Aorta (tissue), 5 donors: ENCODE results near the gene HSPA2. TPM values are rescaled to one million over a fixed set of nuclear protein-coding genes. Genes with fewer than 3 reads are reported as not detected.

Source experiments
- ATAC-seq: fragments of 200-7000 bp; cut with Tn5 transposase; one replicate; pipeline ENCODE4 v1.9.1; 2022; ENCODE audit warnings: moderate library complexity; ENCODE audit not compliant: low FRiP score
- DNase-seq, 2 donors: peaks; one replicate each; pipeline ENCODE4 v3.0.0-alpha.2; 2020
- H3K27ac ChIP-seq, 2 donors: one replicate each; pipeline ENCODE4 v1.5.1; 2013; ENCODE audit warnings: low read length in 2 of 2, mild to moderate bottlenecking in 2 of 2, moderate library complexity in 2 of 2, control low read depth in 1 of 2, inconsistent platforms in 1 of 2, low read depth in 1 of 2
- H3K27me3 ChIP-seq, 2 donors: one replicate each; pipeline ENCODE4 v1.6.1; 2013; ENCODE audit warnings: control low read depth in 1 of 2, low read length in 1 of 2, mild to moderate bottlenecking in 1 of 2, moderate library complexity in 1 of 2; ENCODE audit not compliant: insufficient read depth in 2 of 2, control insufficient read depth in 1 of 2
- H3K36me3 ChIP-seq, 2 donors: one replicate each; pipeline ENCODE4 v1.6.1; 2013; ENCODE audit warnings: control low read depth in 1 of 2, low read length in 1 of 2, mild to moderate bottlenecking in 1 of 2; ENCODE audit not compliant: insufficient read depth in 2 of 2, control insufficient read depth in 1 of 2
- H3K4me1 ChIP-seq, 2 donors: one replicate each; pipeline ENCODE4 v1.6.1; 2013; ENCODE audit warnings: low read length in 2 of 2, control low read depth in 1 of 2, mild to moderate bottlenecking in 1 of 2, moderate library complexity in 1 of 2; ENCODE audit not compliant: insufficient read depth in 2 of 2, control insufficient read depth in 1 of 2
- H3K4me3 ChIP-seq, 2 donors: one replicate each; pipeline ENCODE4 v1.5.1; 2013; ENCODE audit warnings: low read length in 2 of 2, control low read depth in 1 of 2, mild to moderate bottlenecking in 1 of 2
- H3K9me3 ChIP-seq: one replicate; pipeline ENCODE4 v1.6.1; 2013; ENCODE audit warnings: mild to moderate bottlenecking, low read length; ENCODE audit not compliant: control insufficient read depth
- WGBS, 2 donors: extraction: QIAGEN DNeasy Blood & Tissue Kit; methylation state at CpG; one replicate each; pipeline ENCODE4 v1.1.7; 2013; 5-methylcytosine and 5-hydroxymethylcytosine counted together
- intact Hi-C, 2 donors: fragments of 100-400 bp; cut with DNase I; formaldehyde crosslinking; loops; one replicate each; pipeline versions ENCODE4 v1.14.2 to v1.15.0; 2022
- polyA plus RNA-seq, 2 donors: library from polyadenylated mRNA; stranded (reverse); fragments of 200-250 nt; gene quantifications; one replicate each; pipeline ENCODE4 v1.2.3, GENCODE V29; 2013
- total RNA-seq, 2 donors: library from RNA; stranded (reverse); fragmentation: NEBNext Ultra II Directional; extraction: Animal tissue kit (Norgen Biotek cat#: 25700); gene quantifications; one replicate each; pipeline ENCODE4 v1.2.1, GENCODE V29; 2021
- donor health status: healthy with polysubstance abuse.
- donor health status: Bipolar disorder and iron deficiency.
- donor health status: DM: no; HTN: no; CAD: no.
- donor health status: DM: no; HTN: no; CAD: no.
- donor health status: DM: yes; HTN: yes; CAD: no.

The HSPA2 gene
- total and polyA plus RNA-seq, 4 donors: 6.6 to 41.4 (median 23.0) TPM

DNA sequence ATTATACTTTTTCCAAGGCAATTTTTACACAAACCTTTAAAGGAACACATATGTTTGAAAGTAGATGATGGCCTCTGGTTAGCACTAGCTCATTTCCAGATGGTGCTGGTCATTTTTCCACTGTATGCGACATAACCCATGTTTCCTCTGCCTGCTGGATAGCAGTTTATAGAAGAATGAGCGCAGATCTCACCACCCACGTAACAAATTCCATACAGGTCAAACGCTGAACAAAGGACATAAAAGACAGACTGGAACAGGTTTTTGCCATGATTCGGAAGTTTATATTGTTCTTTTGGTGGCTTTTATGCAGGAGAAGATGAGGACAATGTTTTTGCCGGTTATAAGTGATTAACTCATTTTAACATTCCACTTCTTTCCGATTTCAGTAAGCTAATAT is 39.9 kb downstream of the HSPA2 start:
- DNase-seq: no peak
- H3K27ac ChIP-seq: no peak overlapping the region
- 82 to 84% methylated on average over 7 of the region's 7 CpGs for WGBS, 2 donors
- no peaks in the 10 kb centered on the region for H3K36me3 ChIP-seq
- no peak for ATAC-seq
- no peaks in the 10 kb centered on the region for H3K4me1 ChIP-seq
- no peaks in the 10 kb centered on the region for H3K9me3 ChIP-seq
- no peak overlapping the region for H3K4me3 ChIP-seq
- intact Hi-C loops: no loop called here
- H3K27me3 ChIP-seq: no peaks in the 10 kb centered on the region

GRCh38 chr14:64581363-64581762 is 40.8 kb downstream of the HSPA2 start:
- Histone ChIP-seq H3K4me3 (no peak overlapping the region), H3K36me3 (no peaks in the 10 kb centered on the region), H3K4me1 (no peaks in the 10 kb centered on the region), H3K27ac (no peak overlapping the region), H3K9me3 (no peaks in the 10 kb centered on the region), H3K27me3 (no peaks in the 10 kb centered on the region)
- WGBS, 2 donors: 82 to 83% methylated on average over 2 of the region's 2 CpGs
- ATAC-seq (no peak), DNase-seq (no peak)
- intact Hi-C loops: no loop called here

DNA sequence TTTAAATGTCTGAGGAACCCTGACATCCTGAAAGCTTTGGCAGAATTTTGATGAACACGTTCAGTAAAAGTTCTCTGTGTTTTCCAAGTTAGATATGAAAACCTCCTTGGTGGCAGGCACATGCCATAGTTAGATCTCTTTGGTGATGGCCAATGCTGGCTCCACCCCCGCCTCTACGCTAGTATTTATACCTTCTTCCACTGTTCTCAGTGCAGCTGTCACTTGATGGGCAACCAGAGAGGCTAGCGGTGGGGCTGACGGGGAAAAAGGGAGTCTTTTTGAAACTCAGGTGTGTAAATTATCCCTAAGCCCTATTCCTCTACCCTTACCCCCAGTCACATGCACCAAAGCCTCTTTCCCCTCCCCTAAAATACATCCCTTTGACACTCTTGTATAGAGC is 41.3 kb downstream of the HSPA2 start:
- ATAC-seq (no peak), DNase-seq (no peak)
- 72 to 85% methylated on average over 5 of the region's 5 CpGs for WGBS, 2 donors
- Histone ChIP-seq H3K4me3 (no peak overlapping the region), H3K36me3 (no peaks in the 10 kb centered on the region), H3K4me1 (no peaks in the 10 kb centered on the region), H3K27me3 (no peaks in the 10 kb centered on the region), H3K9me3 (no peaks in the 10 kb centered on the region), H3K27ac (no peak overlapping the region)
- intact Hi-C loops: no loop called here

- H3K9me3 ChIP-seq: no peaks in the 10 kb centered on the region
- intact Hi-C loops: no loop called here
- H3K4me1 ChIP-seq: no peaks in the 10 kb centered on the region
- H3K4me3 ChIP-seq: no peak overlapping the region
- no peaks in the 10 kb centered on the region for H3K27me3 ChIP-seq
- DNase-seq: no peak
- H3K27ac ChIP-seq: no peak overlapping the region
- WGBS, 2 donors: 97 to 98% methylated on average over 1 of the region's 1 CpG
- no peaks in the 10 kb centered on the region for H3K36me3 ChIP-seq
- no peak for ATAC-seq
Measured at GRCh38 chr14:64584190-64584589, 43.6 kb downstream of the HSPA2 start.

DNA sequence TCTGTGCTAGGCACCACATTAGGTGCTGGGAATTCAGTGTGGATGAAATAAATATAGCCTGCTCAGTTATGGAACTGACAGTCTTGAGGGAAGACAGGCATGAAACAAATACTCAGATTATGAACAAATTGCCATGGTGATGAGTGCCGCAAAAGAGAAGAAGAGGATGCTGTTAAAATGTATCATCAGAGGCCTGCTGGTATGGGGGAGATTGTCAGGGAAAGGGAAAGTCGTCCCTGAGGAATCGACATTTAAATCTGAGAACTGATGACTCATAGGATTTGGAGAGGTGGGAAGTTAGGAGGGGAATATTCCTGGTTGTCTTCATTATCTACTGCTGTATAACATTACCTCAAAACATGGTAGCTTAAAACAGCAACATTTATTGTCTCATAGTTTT is 51.3 kb downstream of the HSPA2 start:
- 94 to 97% methylated on average over 3 of the region's 3 CpGs for WGBS, 2 donors
- no peaks in the 10 kb centered on the region for H3K4me1 ChIP-seq

More for the DNA sequence above, 51.3 kb downstream of the HSPA2 start:
- no peak for DNase-seq
- Histone ChIP-seq H3K27me3 (peaks cover 0 to 1% of the 10 kb centered on the region in 2 donors), H3K4me3 (no peak overlapping the region), H3K36me3 (no peaks in the 10 kb centered on the region), H3K9me3 (no peaks in the 10 kb centered on the region), H3K27ac (no peak overlapping the region)
- intact Hi-C loops: no loop called here
- no peak for ATAC-seq

Other genes with a start within 250 kb of the HSPA2 start
- gene ESR2, start 246.4 kb upstream of the HSPA2 start, total RNA-seq: under 1 TPM; 0.10 to 0.27 TPM
- not detected for gene ESR2, start 246.4 kb upstream of the HSPA2 start, polyA plus RNA-seq
- gene MTHFD1, start 152.4 kb upstream of the HSPA2 start, total RNA-seq: 10 to 100 TPM; 39.4 to 44.6 TPM
- 10 to 100 TPM; 12.0 to 28.9 TPM for gene MTHFD1, start 152.4 kb upstream of the HSPA2 start, polyA plus RNA-seq
- 1 to 10 TPM; 2.8 to 2.9 TPM for gene AKAP5, start 75.2 kb upstream of the HSPA2 start, total RNA-seq
- 1 to 10 TPM; 1.1 to 1.4 TPM for gene AKAP5, start 75.2 kb upstream of the HSPA2 start, polyA plus RNA-seq
- gene ZBTB25, start 36.9 kb upstream of the HSPA2 start, total RNA-seq: 10 to 100 TPM; 17.2 to 25.4 TPM
- 1 to 10 TPM in 1 of 2 donors, under 1 TPM in 1; 0.38 to 7.2 TPM for gene ZBTB25, start 36.9 kb upstream of the HSPA2 start, polyA plus RNA-seq
- gene ZBTB1, start 36.0 kb upstream of the HSPA2 start, total RNA-seq: 10 to 100 TPM; 33.8 to 63.8 TPM
- 10 to 100 TPM; 14.0 to 20.9 TPM for gene ZBTB1, start 36.0 kb upstream of the HSPA2 start, polyA plus RNA-seq
- gene PPP1R36, start 9.2 kb downstream of the HSPA2 start, total RNA-seq: 1 to 10 TPM in 1 of 2 donors, under 1 TPM in 1; 0.42 to 1.0 TPM
- 1 to 10 TPM; 1.4 to 1.9 TPM for gene PPP1R36, start 9.2 kb downstream of the HSPA2 start, polyA plus RNA-seq
- 10 to 100 TPM; 46.5 to 82.9 TPM for gene PLEKHG3, start 163.7 kb downstream of the HSPA2 start, total RNA-seq
- gene PLEKHG3, start 163.7 kb downstream of the HSPA2 start, polyA plus RNA-seq: 10 to 100 TPM; 10.9 to 49.8 TPM